ENCODE results near the gene STXBP6. TPM values are rescaled to one million over a fixed set of nuclear protein-coding genes. Genes with fewer than 3 reads are reported as not detected.

STXBP6 gene
- total RNA-seq, 1 experiment from 2014 or later: 12.3 TPM

GRCh38 chr14:24915958-24916595, 133.9 kb downstream of the STXBP6 start:
- intact Hi-C loops (cut with micrococcal nuclease; ENCODE audit: unreplicated experiment): no loop called here
- no peak for DNase-seq

GRCh38 chr14:24915403-24915921, 134.5 kb downstream of the STXBP6 start:
- no peak overlapping the region for H3K4me2 ChIP-seq
- H3K27me3 ChIP-seq (ENCODE audit: insufficient read depth, low read depth): no peaks in the 10 kb centered on the region
- no peak overlapping the region for H3K4me3 ChIP-seq
- no peak for DNase-seq
- BruUV-seq (replicated peaks): no TSS peak
- H3K4me1 ChIP-seq (replicated peaks; ENCODE audit: insufficient read depth): no peaks in the 10 kb centered on the region
- H4K20me1 ChIP-seq (ENCODE audit: insufficient read depth): no peaks in the 10 kb centered on the region
- no peaks in the 10 kb centered on the region for H3K9me3 ChIP-seq (ENCODE audit: insufficient read depth, low read depth)
- intact Hi-C loops (cut with micrococcal nuclease; ENCODE audit: unreplicated experiment): no loop called here
- H3K27ac ChIP-seq: no peak overlapping the region
- H2AFZ ChIP-seq: no peak overlapping the region
- H3K36me3 ChIP-seq (ENCODE audit: low read depth): no peaks in the 10 kb centered on the region
- H3K9me2 ChIP-seq (ENCODE audit: insufficient read depth): no peaks in the 10 kb centered on the region
- ChIA-PET POLR2A (ENCODE audit: unreplicated experiment) (no interaction called here), CTCF (no interaction called here)
- H3F3A ChIP-seq (ENCODE audit: insufficient read depth, low read depth): no peaks in the 10 kb centered on the region
- no peak for TF ChIP-seq EZH2 (IDR thresholded peaks at IDR 0.05; ENCODE audit: low read depth)
- TF ChIP-seq CTCF (conservative IDR thresholded peaks at IDR 0.05): no peak
- H3K79me2 ChIP-seq (ENCODE audit: low read depth): no peaks in the 10 kb centered on the region

More at GRCh38 chr14:24915958-24916595, 133.9 kb downstream of the STXBP6 start:
- H2AFZ ChIP-seq: no peak overlapping the region
- H4K20me1 ChIP-seq (ENCODE audit: insufficient read depth): no peaks in the 10 kb centered on the region
- H3F3A ChIP-seq (ENCODE audit: insufficient read depth, low read depth): no peaks in the 10 kb centered on the region
- H3K36me3 ChIP-seq (ENCODE audit: low read depth): no peaks in the 10 kb centered on the region
- H3K4me3 ChIP-seq: no peak overlapping the region
- ChIA-PET CTCF (no interaction called here), POLR2A (ENCODE audit: unreplicated experiment) (no interaction called here)
- no peaks in the 10 kb centered on the region for H3K9me3 ChIP-seq (ENCODE audit: insufficient read depth, low read depth)
- no peak overlapping the region for H3K27ac ChIP-seq
- H3K9me2 ChIP-seq (ENCODE audit: insufficient read depth): no peaks in the 10 kb centered on the region
- H3K4me2 ChIP-seq: no peak overlapping the region
- no TSS peak for BruUV-seq (replicated peaks)
- no peaks in the 10 kb centered on the region for H3K27me3 ChIP-seq (ENCODE audit: insufficient read depth, low read depth)
- no peaks in the 10 kb centered on the region for H3K4me1 ChIP-seq (replicated peaks; ENCODE audit: insufficient read depth)
- no peak for TF ChIP-seq EZH2 (IDR thresholded peaks at IDR 0.05; ENCODE audit: low read depth)
- no peak for TF ChIP-seq CTCF (conservative IDR thresholded peaks at IDR 0.05)
- H3K79me2 ChIP-seq (ENCODE audit: low read depth): no peaks in the 10 kb centered on the region

GRCh38 chr14:24913746-24914145, 136.2 kb downstream of the STXBP6 start:
- no peaks in the 10 kb centered on the region for H4K20me1 ChIP-seq (ENCODE audit: insufficient read depth)
- H3K27ac ChIP-seq: no peak overlapping the region
- H3K4me2 ChIP-seq: no peak overlapping the region
- no TSS peak for BruUV-seq (replicated peaks)
- no peaks in the 10 kb centered on the region for H3K9me2 ChIP-seq (ENCODE audit: insufficient read depth)
- H3F3A ChIP-seq (ENCODE audit: insufficient read depth, low read depth): no peaks in the 10 kb centered on the region
- ChIA-PET POLR2A (ENCODE audit: unreplicated experiment) (no interaction called here), CTCF (no interaction called here)
- no peaks in the 10 kb centered on the region for H3K36me3 ChIP-seq (ENCODE audit: low read depth)
- H3K9me3 ChIP-seq (ENCODE audit: insufficient read depth, low read depth): no peaks in the 10 kb centered on the region
- H3K4me1 ChIP-seq (replicated peaks; ENCODE audit: insufficient read depth): no peaks in the 10 kb centered on the region
- TF ChIP-seq CTCF (conservative IDR thresholded peaks at IDR 0.05) (no peak), EZH2 (IDR thresholded peaks at IDR 0.05; ENCODE audit: low read depth) (no peak)
- no peak overlapping the region for H2AFZ ChIP-seq
- H3K4me3 ChIP-seq: no peak overlapping the region
- intact Hi-C loops (cut with micrococcal nuclease; ENCODE audit: unreplicated experiment): no loop called here
- H3K27me3 ChIP-seq (ENCODE audit: insufficient read depth, low read depth): no peaks in the 10 kb centered on the region
- no peaks in the 10 kb centered on the region for H3K79me2 ChIP-seq (ENCODE audit: low read depth)
- DNase-seq: no peak

All from PC-9 (cell line).